ENCODE data around the gene ASTN1.

- TF ChIP-seq POLR2AphosphoS5 (IDR thresholded peaks at IDR 0.05; ENCODE audit: low read depth, low read length) (no peak), FOXP2 (optimal IDR thresholded peaks at IDR 0.05; ENCODE audit: borderline replicate concordance, extremely low read depth, extremely low read length, insufficient read depth) (no peak)
Observed at GRCh38 chr1:177138347-177138746, 26.2 kb downstream of the ASTN1 start.
